HTERT RPE-1 (cell line): Measurements from ENCODE around the gene IQCK.

ENCODE experiments used
- in situ Hi-C: fragments of 300-500 bp; cut with MboI; formaldehyde crosslinking; loops from 4 replicates; pipeline ENCODE4 v1.14.3; 2020; ENCODE audit warnings: low sequenced_read_pairs

IQCK gene

DNA sequence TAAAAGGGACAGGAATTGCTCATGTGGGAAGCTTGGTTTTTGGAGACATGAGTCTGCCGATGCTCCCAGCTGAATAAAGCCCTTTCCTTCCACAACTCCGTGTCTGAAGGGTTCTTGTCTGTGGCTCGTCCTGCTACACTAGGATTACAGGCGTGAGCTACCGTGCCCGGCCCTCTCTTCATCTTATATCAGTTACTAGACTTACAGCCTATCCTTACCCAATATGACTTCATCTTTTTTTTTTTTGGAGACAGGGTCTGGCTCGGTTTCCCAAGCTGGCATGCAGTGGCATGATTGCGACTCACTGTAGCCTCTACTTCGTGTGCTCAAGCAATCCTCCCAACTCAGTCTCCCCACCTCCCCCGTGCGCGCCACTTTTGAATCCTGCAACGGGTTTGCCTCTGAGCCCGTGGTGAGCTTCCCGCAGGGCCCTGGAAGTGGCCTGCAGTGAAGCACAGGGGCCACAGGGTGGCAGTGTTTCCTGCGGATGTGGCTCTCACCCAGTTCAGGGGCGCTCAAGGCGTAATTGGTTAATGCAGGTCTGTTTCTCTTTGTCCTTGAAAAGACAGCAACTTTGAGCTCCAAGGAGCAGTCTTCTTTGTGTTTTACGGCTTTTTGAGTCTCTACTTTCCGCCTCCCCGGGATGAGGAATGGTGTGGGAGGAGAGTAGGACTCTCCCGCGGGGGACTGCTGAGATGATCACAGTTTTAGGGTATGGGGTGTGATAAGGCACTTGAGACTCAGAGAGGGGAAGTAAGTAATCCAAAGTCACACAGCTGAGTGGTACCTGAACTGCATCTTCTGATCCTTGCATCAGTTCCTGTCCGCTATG is 189.3 kb downstream of the IQCK start:
- in situ Hi-C loops: no loop called here
